ENCODE measurements around the gene CRAMP1.
"Not testable (repeated sequence)": the region's sequence is repeated elsewhere in the genome, so short reads cannot be mapped to it uniquely, and the experiment has no call there.

CRAMP1 gene

GRCh38 chr16:1713933-1714332 lies 101.8 kb downstream of the CRAMP1 start:
- peak in 1 of 2 donors; percentile 80 for DNase-seq

- no peak for DNase-seq
These were observed 103.1 kb downstream of the CRAMP1 start for GRCh38 chr16:1715220-1715619.

DNA sequence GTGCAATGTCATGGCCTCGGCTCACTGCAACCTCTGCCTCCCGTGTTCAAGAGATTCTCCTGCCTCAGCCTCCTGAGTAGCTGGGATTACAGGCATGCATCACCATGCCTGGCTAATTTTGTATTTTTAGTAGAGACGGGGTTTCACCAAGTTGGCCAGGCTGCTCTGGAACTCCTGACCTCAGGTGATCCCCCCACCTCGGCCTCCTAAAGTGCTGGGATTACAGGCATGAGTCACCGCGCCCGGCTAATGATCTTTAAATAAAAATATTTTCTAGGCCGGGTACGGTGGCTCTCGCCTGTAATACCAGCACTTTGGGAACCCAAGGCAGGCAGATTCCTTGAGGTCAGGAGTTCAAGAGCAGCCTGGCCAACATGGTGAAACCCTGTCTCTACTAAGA lies 106.1 kb downstream of the CRAMP1 start:
- not testable (repeated sequence) for DNase-seq

DNA sequence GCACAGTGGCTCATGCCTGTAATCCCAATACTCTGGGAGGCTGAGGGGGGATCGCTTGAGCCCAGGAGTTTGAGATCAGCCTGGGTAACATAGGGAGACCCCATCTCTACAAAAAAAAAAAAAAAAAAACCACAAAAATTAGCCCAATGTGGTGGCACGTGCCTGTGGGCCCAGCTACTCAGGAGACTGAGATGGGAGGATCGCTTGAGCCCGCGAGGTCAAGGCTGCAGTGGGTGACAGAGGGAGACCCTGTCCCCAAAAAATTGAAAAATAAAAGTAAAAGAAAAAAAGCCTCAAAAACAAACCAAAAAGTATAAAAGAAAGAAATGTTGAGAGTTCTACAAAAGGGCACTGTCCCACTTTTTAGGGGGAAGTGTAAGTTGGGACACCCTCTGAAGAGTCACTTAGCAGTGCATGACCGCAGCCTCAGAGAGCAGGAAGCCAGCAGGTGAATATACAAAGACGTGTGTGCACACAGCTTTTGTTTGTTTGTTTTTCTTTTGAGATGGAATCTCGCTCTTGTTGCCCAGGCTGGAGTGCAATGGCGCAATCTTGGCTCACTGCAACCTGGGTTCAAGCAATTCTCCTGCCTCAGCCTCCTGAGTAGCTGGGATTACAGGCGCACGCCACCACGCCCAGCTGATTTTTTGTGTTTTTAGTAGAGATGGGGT lies 107.5 kb downstream of the CRAMP1 start:
- peak in 1 of 2 donors; percentile 38 for DNase-seq

- DNase-seq, result no peak
These were observed 109.2 kb downstream of the CRAMP1 start for GRCh38 chr16:1721372-1721771.

DNA sequence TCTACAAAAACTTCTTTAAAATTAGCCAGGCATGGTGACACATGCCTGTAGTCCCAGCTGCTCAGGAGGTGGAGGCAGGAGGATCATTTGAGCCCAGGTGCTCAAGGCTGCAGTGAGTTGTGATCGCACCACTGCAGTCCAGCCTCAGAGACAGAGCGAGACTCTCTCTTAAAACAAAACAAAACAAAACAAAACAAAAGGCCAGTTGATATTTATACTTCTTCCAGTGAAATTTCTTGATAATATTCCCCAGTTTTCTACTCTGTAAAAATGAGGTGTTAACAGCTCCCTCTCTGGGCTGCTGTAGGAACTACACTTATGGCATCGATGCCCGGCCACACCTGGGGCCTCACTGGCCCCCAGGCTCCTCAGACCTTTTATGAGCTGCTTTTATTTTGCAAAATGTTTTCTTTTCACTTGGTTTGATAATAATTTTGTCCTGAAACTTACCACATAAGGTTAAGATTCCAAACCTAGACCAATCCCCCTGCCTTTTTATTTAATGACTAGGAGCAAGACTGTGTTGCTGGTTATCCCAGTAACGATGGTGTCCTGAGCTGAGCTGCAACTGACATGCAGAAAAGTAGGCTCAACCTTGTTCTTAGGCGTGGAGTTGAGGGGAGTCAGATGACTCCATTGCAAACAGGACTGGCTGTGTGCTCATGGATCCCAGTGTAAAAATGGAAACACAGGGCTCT lies 111.4 kb downstream of the CRAMP1 start:
- DNase-seq, result peak in 1 of 2 donors; percentile 55

- DNase-seq, result no peak
These were observed 112.3 kb downstream of the CRAMP1 start for GRCh38 chr16:1724491-1724890.

- DNase-seq, result no peak
These were observed 114.7 kb downstream of the CRAMP1 start for GRCh38 chr16:1726661-1727502.

Data from CD4-positive, alpha-beta T cell treated with Interleukin-1 beta for 1 hour (primary cell).